Stimulated activated CD8-positive, alpha-beta memory T cell treated with anti-CD3 and anti-CD28 coated beads, Interleukin-12 subunit alpha, Interleukin-12 subunit beta, amount 100 ng/mL, for 1 hour (primary cell): ENCODE data around the gene ALAS1.

ENCODE experiments used
- DNase-seq: peaks from one replicate; pipeline ENCODE4 v3.0.0-alpha.2; 2020; ENCODE audit warnings: low read depth

Gene ALAS1

GRCh38 chr3:52198643-52199608 is 966 bp downstream of the ALAS1 start:
- DNase-seq: no peak

- DNase-seq: no peak
Measured at GRCh38 chr3:52200981-52201679, 3.2 kb downstream of the ALAS1 start.

GRCh38 chr3:52202384-52203077 is 4.6 kb downstream of the ALAS1 start:
- no peak for DNase-seq

- DNase-seq: no peak
Measured at GRCh38 chr3:52203701-52204100, 5.7 kb downstream of the ALAS1 start.

- DNase-seq: no peak
Measured at GRCh38 chr3:52204337-52205073, 6.5 kb downstream of the ALAS1 start.

GRCh38 chr3:52205727-52206372 is 7.9 kb downstream of the ALAS1 start:
- no peak for DNase-seq

GRCh38 chr3:52208556-52208955 is 10.6 kb downstream of the ALAS1 start:
- no peak for DNase-seq

- DNase-seq: no peak
Measured at GRCh38 chr3:52210037-52210436, 12.1 kb downstream of the ALAS1 start.

GRCh38 chr3:52210550-52211046 is 12.6 kb downstream of the ALAS1 start:
- DNase-seq: no peak

- no peak for DNase-seq
Measured at GRCh38 chr3:52211268-52211891, 13.4 kb downstream of the ALAS1 start.

GRCh38 chr3:52213005-52213404 is 15.0 kb downstream of the ALAS1 start:
- no peak for DNase-seq

GRCh38 chr3:52213901-52214300 is 15.9 kb downstream of the ALAS1 start:
- no peak for DNase-seq

GRCh38 chr3:52215351-52215750 is 17.4 kb downstream of the ALAS1 start:
- no peak for DNase-seq

GRCh38 chr3:52216585-52217408 is 18.8 kb downstream of the ALAS1 start:
- DNase-seq: peak; percentile 53

GRCh38 chr3:52217409-52217805 is 19.4 kb downstream of the ALAS1 start:
- no peak for DNase-seq

- no peak for DNase-seq
Measured at GRCh38 chr3:52218026-52218425, 20.1 kb downstream of the ALAS1 start.

- no peak for DNase-seq
Measured at GRCh38 chr3:52218454-52218853, 20.5 kb downstream of the ALAS1 start.

- no peak for DNase-seq
Measured at GRCh38 chr3:52218937-52219650, 21.1 kb downstream of the ALAS1 start.

- peak; percentile 83 for DNase-seq
Measured at GRCh38 chr3:52220380-52221026, 22.5 kb downstream of the ALAS1 start.
